Right lobe of liver (tissue), 4 donors: ENCODE data around the gene GNPTG.

Experiments used
- CTCF ChIP-seq, 4 donors: fragments of 200-600 bp in 3 of 4; fragments of 450-650 bp in 1 of 4; IDR thresholded peaks; one replicate each; pipeline versions ENCODE4 v1.5.1 to v1.8.0; 2016 to 2022; ENCODE audit warnings: antibody characterized with exemption in 4 of 4, mild to moderate bottlenecking in 2 of 4
- POLR2A ChIP-seq: fragments of 450-650 bp; IDR thresholded peaks from one replicate; pipeline ENCODE4 v1.6.1; 2017; ENCODE audit warnings: antibody characterized with exemption, mild to moderate bottlenecking
- donor health status: DM: no; HTN: no; CAD: no.
- donor health status: DM: no; HTN: no; CAD: no.
- donor health status: DM: no; HTN: yes; CAD: no.

GRCh38 chr16:1401061-1401757 lies 49.5 kb downstream of the GNPTG start:
- TF ChIP-seq POLR2A = no peak
- no peak for TF ChIP-seq CTCF (IDR thresholded peaks at IDR 0.05)
